ENCODE measurements around the gene BRD9.

GRCh38 chr5:939368-939767, 46.8 kb upstream of the BRD9 start:
- no peak for TF ChIP-seq CTCF (tag by site-specific recombination; IDR thresholded peaks at IDR 0.05)
- no peak for TF ChIP-seq MZF1 (tag by site-specific recombination; IDR thresholded peaks at IDR 0.05; ENCODE audit: borderline replicate concordance)
- no peak for TF ChIP-seq YY1 (tag by site-specific recombination; IDR thresholded peaks at IDR 0.05)
- TF ChIP-seq ZSCAN30 (tag by site-specific recombination; IDR thresholded peaks at IDR 0.05) = no peak
- no peak for TF ChIP-seq ZNF692 (tag by site-specific recombination; IDR thresholded peaks at IDR 0.05)
- TF ChIP-seq IKZF3 (tag by site-specific recombination; IDR thresholded peaks at IDR 0.05) = no peak
- TF ChIP-seq ZNF660 (tag by site-specific recombination; IDR thresholded peaks at IDR 0.05) = no peak
- no peak for TF ChIP-seq REST (tag by site-specific recombination; IDR thresholded peaks at IDR 0.05)
- no peak for TF ChIP-seq ZBTB7A (tag by site-specific recombination; IDR thresholded peaks at IDR 0.05; ENCODE audit: low read depth)
- no peak for TF ChIP-seq HOXC10 (CRISPR knock-in tag; IDR thresholded peaks at IDR 0.05)
